GM12891 (cell line): Measurements from ENCODE around the gene TMEM119.

Source experiments
- DNase-seq: peaks from one replicate; pipeline ENCODE4 v3.0.0; 2011; ENCODE audit warnings: low spot score; ENCODE audit not compliant: insufficient read length
- FAIRE-seq: peaks from 2 replicates; lab custom pipeline; 2011; peaks lifted over from hg19 to GRCh38; lab: Jason Lieb, UNC
- PAX5 ChIP-seq: IDR thresholded peaks from 2 replicates; pipeline ENCODE4 v1.6.1; 2011; ENCODE audit warnings: low read length, moderate library complexity, mild to moderate bottlenecking; ENCODE audit not compliant: insufficient read depth, severe bottlenecking
- POLR2A ChIP-seq: IDR thresholded peaks from 2 replicates; pipeline ENCODE4 v1.6.1; 2011; ENCODE audit warnings: low read depth, low read length, control low read depth
- POLR2AphosphoS5 ChIP-seq: IDR thresholded peaks from 2 replicates; pipeline ENCODE4 v1.6.1; 2011; ENCODE audit warnings: low read depth, low read length, control low read depth
- POU2F2 ChIP-seq: IDR thresholded peaks from 2 replicates; pipeline ENCODE4 v1.6.1; 2011; ENCODE audit warnings: low read depth, mild to moderate bottlenecking, control low read depth, low read length, moderate library complexity
- SPI1 ChIP-seq: IDR thresholded peaks from 2 replicates; pipeline ENCODE4 v1.6.1; 2011; ENCODE audit warnings: low read depth, low read length, control low read depth
- TAF1 ChIP-seq: IDR thresholded peaks from 2 replicates; pipeline ENCODE4 v1.6.1; 2011; ENCODE audit warnings: low read depth, low read length, control low read depth

Gene TMEM119

GRCh38 chr12:108600702-108601007 lies 2.8 kb upstream of the TMEM119 start:
- TF ChIP-seq POLR2AphosphoS5 (no peak), POLR2A (no peak), POU2F2 (no peak), TAF1 (no peak), PAX5 (no peak), SPI1 (no peak)
- FAIRE-seq (no peak), DNase-seq (no peak)

GRCh38 chr12:108599948-108600701 lies 2.2 kb upstream of the TMEM119 start:
- peak; percentile 16 for FAIRE-seq
- TF ChIP-seq POLR2AphosphoS5 (no peak), POU2F2 (no peak), PAX5 (no peak), POLR2A (no peak), SPI1 (no peak), TAF1 (no peak)
- no peak for DNase-seq

GRCh38 chr12:108599541-108599940 lies 1.7 kb upstream of the TMEM119 start:
- no peak for FAIRE-seq
- no peak for DNase-seq
- no peak for TF ChIP-seq POLR2AphosphoS5
- no peak for TF ChIP-seq POU2F2
- TF ChIP-seq PAX5, result no peak
- no peak for TF ChIP-seq POLR2A
- TF ChIP-seq TAF1, result no peak
- TF ChIP-seq SPI1, result no peak

- TF ChIP-seq SPI1, result no peak
- no peak for TF ChIP-seq POLR2AphosphoS5
- no peak for TF ChIP-seq PAX5
- no peak for TF ChIP-seq TAF1
- no peak for TF ChIP-seq POLR2A
- no peak for TF ChIP-seq POU2F2
- FAIRE-seq (no peak), DNase-seq (no peak)
Measured at GRCh38 chr12:108598553-108599250, 818 bp upstream of the TMEM119 start.

GRCh38 chr12:108596854-108597558 lies 878 bp downstream of the TMEM119 start:
- DNase-seq (no peak), FAIRE-seq (no peak)
- TF ChIP-seq POU2F2, result no peak
- TF ChIP-seq POLR2AphosphoS5, result no peak
- TF ChIP-seq POLR2A, result no peak

- FAIRE-seq (peak; percentile 5), DNase-seq (no peak)
- TF ChIP-seq POU2F2 (no peak), TAF1 (no peak), PAX5 (no peak), POLR2AphosphoS5 (no peak), POLR2A (no peak), SPI1 (no peak)
Measured at GRCh38 chr12:108595711-108596647, 1.9 kb downstream of the TMEM119 start.

GRCh38 chr12:108594960-108595710 lies 2.7 kb downstream of the TMEM119 start:
- TF ChIP-seq SPI1 (no peak), TAF1 (no peak), POLR2AphosphoS5 (no peak), POLR2A (no peak), POU2F2 (no peak), PAX5 (no peak)
- FAIRE-seq (peak; percentile 88), DNase-seq (no peak)

GRCh38 chr12:108594323-108594903 lies 3.5 kb downstream of the TMEM119 start:
- no peak for TF ChIP-seq TAF1
- no peak for TF ChIP-seq POU2F2
- TF ChIP-seq POLR2A, result no peak
- TF ChIP-seq PAX5, result no peak
- no peak for TF ChIP-seq POLR2AphosphoS5
- no peak for TF ChIP-seq SPI1
- DNase-seq, result no peak
- no peak for FAIRE-seq
